Stimulated activated CD4-positive, alpha-beta T cell treated with anti-CD3 and anti-CD28 coated beads, Interleukin-1b, Interleukin-23, amount 100 ng/mL, for 48 hours (primary cell): ENCODE measurements around the gene PSENEN.
"Not testable (repeated sequence)": the region's sequence is repeated elsewhere in the genome, so short reads cannot be mapped to it uniquely, and the experiment has no call there.

Source experiments
- DNase-seq: peaks from one replicate; pipeline ENCODE4 v3.0.0-alpha.2; 2020

PSENEN gene

GRCh38 chr19:35790981-35791813 is 45.7 kb downstream of the PSENEN start:
- no peak for DNase-seq

- DNase-seq, result no peak
Measured at GRCh38 chr19:35791814-35792279, 46.4 kb downstream of the PSENEN start.

DNA sequence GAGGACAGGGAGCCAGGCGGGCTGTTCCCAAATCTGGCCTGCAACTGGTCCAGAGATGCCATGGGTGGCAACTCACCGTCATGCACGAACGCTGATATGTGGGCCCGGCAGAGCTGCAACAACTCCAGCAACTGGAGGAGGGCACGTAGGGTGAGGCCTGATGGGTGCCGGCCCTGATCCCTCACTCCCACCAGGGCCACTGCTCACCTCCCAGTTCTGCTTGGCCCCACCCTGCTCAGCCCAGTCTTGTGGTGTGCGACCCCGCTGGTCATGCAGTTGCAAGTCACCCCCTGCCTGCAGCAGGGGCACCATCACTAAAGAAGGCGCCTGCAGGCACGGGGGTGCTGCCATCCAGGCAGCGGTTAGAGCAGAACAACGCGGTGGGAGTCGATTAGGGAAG is 46.9 kb downstream of the PSENEN start:
- no peak for DNase-seq

- no peak for DNase-seq
Measured at GRCh38 chr19:35792888-35793287, 47.4 kb downstream of the PSENEN start.

GRCh38 chr19:35793381-35794165 is 48.1 kb downstream of the PSENEN start:
- DNase-seq, result no peak

DNA sequence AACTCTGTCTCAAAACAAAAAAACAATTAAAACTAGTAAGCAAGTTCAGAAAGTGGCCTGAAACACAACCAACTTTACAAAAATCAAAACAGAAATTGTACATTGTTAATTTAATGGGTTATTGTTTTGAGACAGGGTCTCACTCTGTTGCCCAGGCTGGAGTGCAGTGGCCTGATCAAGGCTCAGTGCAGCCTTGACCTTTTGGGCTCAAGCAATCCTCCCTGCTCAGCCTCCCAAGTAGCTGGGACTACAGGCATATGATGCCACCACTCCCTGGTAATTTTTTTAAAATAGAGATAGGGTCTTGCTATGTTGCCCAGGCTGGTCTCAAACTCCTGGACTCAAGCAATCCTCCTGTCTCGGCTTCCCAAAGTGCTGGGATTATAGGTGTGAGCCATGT is 50.1 kb downstream of the PSENEN start:
- DNase-seq, result not testable (repeated sequence)
